ENCODE data around the gene PPFIBP2.

PPFIBP2 gene

DNA sequence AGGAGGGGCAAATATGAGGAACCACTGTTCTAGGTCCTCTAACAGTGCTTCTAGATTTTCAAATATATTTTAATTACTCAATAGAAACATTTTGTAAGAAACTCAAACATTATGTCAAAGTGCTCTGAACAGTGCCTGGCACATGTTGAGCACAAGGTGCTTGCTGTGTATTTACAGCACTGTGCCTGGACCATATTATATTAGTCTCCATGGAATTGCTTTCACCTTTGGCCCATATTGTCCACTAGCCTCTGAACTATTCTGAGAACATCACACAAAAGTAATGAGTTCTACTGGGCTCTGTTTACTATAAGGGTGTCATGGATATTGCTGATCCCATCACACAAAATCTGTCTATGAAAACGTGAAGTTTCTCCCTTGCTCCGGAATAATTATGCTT is 76.7 kb downstream of the PPFIBP2 start:
- H3K4me3 ChIP-seq (ENCODE audit: low read depth, low read length): no peak overlapping the region
- no peak for DNase-seq (ENCODE audit: low read depth)
- TF ChIP-seq, protein P1, sequence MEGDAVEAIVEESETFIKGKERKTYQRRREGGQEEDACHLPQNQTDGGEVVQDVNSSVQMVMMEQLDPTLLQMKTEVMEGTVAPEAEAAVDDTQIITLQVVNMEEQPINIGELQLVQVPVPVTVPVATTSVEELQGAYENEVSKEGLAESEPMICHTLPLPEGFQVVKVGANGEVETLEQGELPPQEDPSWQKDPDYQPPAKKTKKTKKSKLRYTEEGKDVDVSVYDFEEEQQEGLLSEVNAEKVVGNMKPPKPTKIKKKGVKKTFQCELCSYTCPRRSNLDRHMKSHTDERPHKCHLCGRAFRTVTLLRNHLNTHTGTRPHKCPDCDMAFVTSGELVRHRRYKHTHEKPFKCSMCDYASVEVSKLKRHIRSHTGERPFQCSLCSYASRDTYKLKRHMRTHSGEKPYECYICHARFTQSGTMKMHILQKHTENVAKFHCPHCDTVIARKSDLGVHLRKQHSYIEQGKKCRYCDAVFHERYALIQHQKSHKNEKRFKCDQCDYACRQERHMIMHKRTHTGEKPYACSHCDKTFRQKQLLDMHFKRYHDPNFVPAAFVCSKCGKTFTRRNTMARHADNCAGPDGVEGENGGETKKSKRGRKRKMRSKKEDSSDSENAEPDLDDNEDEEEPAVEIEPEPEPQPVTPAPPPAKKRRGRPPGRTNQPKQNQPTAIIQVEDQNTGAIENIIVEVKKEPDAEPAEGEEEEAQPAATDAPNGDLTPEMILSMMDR (IDR thresholded peaks at IDR 0.05; ENCODE audit: low read depth, low read length, missing control alignments): no peak

DNA sequence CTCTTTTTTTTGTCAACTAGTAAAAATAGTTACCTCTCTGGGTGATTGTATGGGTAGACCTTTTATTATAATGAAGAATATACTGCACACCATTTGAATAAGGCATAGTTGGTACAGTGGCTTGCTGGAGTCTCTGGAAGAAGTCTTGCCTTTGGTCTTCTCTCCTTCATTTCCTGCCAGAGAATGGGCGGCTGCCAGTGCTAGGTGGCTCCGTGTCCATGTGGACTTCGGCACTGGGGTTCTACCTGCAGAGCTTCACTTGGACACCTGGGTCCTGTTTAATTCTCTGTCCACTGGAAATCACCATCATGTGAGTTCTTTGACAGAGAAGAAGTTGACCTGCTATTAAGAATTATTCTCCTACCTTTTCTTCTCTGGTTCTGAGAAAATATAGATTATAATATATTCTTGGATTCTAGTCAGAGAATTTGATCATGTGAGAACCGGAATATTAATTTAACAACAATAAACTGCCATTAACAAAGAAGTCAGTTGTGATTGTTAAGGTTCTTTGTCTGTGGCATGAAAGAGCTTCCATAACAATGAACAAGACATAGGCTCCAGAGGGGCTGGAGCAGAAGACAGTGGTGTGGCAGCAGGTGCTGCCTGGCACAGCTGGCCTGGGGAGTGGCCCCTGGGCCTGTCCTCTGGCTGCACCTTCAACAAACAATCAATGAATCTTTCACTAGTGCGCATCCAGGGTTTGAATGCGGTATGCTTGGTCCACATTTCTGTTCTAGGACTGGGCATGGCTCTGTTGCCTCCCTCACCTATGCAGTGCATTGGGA is 77.5 kb downstream of the PPFIBP2 start:
- DNase-seq (ENCODE audit: low read depth): no peak
- H3K4me3 ChIP-seq (ENCODE audit: low read depth, low read length): no peak overlapping the region

DNA sequence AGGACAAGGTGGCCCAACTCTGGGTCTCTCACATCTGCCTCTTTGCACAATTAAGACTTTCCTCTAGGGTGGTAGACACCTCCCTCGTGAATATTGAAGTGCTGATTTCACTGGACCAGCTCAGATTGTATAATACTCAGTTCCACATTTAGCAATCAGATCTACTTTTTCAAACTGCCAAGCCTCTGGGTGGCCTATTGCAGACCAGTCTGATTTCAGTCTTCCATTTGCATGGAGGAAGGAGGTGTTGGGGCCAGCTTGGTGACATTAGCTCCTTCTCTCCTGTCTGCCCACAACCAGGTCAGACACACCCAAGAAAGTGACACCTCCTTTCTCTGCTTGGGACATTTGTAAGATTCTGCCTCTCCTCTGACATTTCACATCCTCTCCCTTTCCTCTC is 78.2 kb downstream of the PPFIBP2 start:
- no peak for DNase-seq (ENCODE audit: low read depth)
- TF ChIP-seq, protein P1 (IDR thresholded peaks at IDR 0.05; ENCODE audit: low read depth, low read length, missing control alignments): no peak
- no peak overlapping the region for H3K4me3 ChIP-seq (ENCODE audit: low read depth, low read length)

More for the DNA sequence above, 77.5 kb downstream of the PPFIBP2 start:
- TF ChIP-seq, protein P1 (IDR thresholded peaks at IDR 0.05; ENCODE audit: low read depth, low read length, missing control alignments): no peak

DNA sequence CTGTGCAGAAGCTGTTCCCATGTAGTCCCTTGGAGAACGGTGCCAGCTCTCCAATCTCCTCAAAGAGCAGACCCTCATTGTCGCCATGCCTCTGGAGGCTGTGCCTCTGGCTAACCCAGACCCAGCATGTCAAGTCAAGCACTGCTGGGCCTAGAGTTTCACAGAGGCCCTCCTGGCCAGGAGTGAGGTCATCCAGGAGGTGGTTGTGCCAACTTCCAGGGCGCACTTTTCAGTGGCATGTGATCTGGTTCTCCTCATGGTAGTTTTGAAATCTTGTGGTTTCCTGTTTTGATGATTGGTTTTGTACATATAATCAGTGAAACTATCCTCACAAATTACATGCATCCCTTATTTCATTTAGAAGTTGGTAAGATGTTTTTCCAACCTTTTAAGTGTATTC is 78.9 kb downstream of the PPFIBP2 start:
- DNase-seq (ENCODE audit: low read depth): no peak
- H3K4me3 ChIP-seq (ENCODE audit: low read depth, low read length): no peak overlapping the region
- TF ChIP-seq, protein P1 (IDR thresholded peaks at IDR 0.05; ENCODE audit: low read depth, low read length, missing control alignments): no peak

DNA sequence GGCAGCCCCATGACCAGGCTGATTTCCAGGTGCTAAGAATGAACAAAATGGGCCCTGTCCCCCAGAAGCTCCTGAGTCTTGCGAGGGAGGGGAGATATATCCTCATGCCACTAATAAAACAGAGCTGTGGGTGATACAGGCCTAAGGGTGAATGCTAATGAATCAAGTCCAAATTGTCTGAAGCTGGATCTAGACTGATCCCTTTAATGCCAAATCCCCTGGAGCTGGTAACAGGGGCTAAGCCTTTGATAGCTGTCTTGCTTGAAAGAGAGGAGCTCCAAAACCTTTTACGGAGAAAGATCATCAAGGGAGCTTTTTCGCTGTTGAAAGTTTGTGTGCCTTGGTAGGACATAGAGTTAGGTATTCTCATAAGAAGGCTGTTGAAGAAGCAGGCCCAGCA is 79.7 kb downstream of the PPFIBP2 start:
- TF ChIP-seq, protein P1 (IDR thresholded peaks at IDR 0.05; ENCODE audit: low read depth, low read length, missing control alignments): no peak
- DNase-seq (ENCODE audit: low read depth): no peak
- no peak overlapping the region for H3K4me3 ChIP-seq (ENCODE audit: low read depth, low read length)

DNA sequence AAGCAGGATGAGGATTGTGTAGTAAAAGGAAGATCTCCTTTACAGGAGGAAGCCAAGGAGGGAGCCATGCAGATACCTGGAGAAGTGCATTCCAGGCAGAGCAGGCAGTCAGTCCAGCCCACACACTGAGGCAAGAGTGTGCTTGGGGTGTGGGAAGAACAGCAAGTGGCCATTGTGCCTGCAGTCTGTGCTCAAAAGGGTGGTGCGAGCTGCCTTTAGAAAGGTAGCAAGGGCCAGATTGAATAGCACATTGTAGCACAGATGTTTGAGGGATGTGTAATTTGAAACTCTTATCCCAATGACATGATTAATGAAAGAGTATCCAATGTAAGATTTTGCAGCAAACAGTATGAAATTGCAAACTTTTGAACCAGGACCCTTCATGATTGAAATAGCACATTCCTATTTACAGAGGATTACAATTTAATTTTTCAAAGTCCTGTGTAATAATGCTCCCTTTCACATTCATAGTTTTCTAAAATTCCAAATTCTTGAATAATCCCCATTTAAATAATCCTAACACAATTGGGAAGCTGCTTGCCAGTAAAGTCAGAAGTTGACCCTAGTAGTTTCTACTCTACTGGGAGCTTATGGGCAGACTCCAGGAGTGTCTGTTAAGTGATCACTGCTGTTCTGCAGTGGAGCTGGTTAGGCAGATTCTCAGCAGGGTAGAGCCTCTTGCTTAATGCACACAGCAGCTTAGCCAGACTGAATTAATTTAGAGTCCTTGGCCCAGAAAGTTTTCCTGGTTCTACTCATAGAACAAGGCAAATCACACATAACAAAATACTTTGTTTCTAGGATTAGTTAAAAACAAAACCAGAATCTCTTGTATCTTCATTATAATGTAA is 81.4 kb downstream of the PPFIBP2 start:
- TF ChIP-seq, protein P1 (IDR thresholded peaks at IDR 0.05; ENCODE audit: low read depth, low read length, missing control alignments): no peak
- DNase-seq (ENCODE audit: low read depth): no peak

More for the DNA sequence above, 81.4 kb downstream of the PPFIBP2 start:
- no peak overlapping the region for H3K4me3 ChIP-seq (ENCODE audit: low read depth, low read length)
